HUDEP-2 (cell line): ENCODE measurements around the gene CDRT15.
"Not testable (repeated sequence)": the region's sequence is repeated elsewhere in the genome, so short reads cannot be mapped to it uniquely, and the experiment has no call there.

Source experiments
- DNase-seq, 76 experiments: peaks; one replicate each; lab custom pipeline; 2025; ENCODE audit not compliant: unreplicated experiment in 76 of 76; lab: John Stamatoyannopoulos, UW

The CDRT15 gene

GRCh38 chr17:14191469-14191868 is 45.2 kb downstream of the CDRT15 start:
- not testable (repeated sequence) for DNase-seq

GRCh38 chr17:14190774-14191173 is 45.9 kb downstream of the CDRT15 start:
- not testable (repeated sequence) for DNase-seq

- DNase-seq: not testable (repeated sequence)
These were observed 50.2 kb downstream of the CDRT15 start for GRCh38 chr17:14186443-14186842.
